ENCODE measurements around the gene CUL2.

DNA sequence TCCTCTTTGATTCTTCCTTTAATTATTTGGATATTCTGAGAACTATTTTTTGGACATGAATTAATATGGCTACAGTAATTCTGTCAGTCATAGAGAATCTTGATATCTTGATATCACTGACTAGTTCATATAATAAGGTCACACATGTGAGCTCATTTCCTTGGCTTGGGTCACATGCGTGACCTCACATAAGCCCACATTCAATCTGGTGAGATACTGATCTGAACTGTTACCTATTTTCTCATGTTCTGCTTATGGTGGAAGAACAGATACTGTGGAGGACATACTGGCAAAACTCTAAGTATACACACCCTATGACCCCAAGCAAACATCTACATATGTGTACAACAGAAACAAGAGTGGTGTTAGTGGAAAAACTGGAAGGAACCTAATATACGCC, 44.1 kb downstream of the CUL2 start:
- TF ChIP-seq, protein P1, sequence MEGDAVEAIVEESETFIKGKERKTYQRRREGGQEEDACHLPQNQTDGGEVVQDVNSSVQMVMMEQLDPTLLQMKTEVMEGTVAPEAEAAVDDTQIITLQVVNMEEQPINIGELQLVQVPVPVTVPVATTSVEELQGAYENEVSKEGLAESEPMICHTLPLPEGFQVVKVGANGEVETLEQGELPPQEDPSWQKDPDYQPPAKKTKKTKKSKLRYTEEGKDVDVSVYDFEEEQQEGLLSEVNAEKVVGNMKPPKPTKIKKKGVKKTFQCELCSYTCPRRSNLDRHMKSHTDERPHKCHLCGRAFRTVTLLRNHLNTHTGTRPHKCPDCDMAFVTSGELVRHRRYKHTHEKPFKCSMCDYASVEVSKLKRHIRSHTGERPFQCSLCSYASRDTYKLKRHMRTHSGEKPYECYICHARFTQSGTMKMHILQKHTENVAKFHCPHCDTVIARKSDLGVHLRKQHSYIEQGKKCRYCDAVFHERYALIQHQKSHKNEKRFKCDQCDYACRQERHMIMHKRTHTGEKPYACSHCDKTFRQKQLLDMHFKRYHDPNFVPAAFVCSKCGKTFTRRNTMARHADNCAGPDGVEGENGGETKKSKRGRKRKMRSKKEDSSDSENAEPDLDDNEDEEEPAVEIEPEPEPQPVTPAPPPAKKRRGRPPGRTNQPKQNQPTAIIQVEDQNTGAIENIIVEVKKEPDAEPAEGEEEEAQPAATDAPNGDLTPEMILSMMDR (IDR thresholded peaks at IDR 0.05 in 8 of 11, conservative IDR thresholded peaks at IDR 0.05 in 3 of 11) = no peak
- TF ChIP-seq POLR2A (IDR thresholded peaks at IDR 0.05) = no peak

Measured in spleen (tissue), 7 donors.